ENCODE results near the gene LAMB4. TPM values are rescaled to one million over a fixed set of nuclear protein-coding genes. Genes with fewer than 3 reads are reported as not detected.

The LAMB4 gene
- total RNA-seq, 2 donors from 2014 or later = 0.85 TPM; not detected in 1

- no peaks in the 10 kb centered on the region for H3K36me3 ChIP-seq
- H3K27ac ChIP-seq = no peak overlapping the region
- H3K4me1 ChIP-seq (replicated peaks) = no peaks in the 10 kb centered on the region
- no peaks in the 10 kb centered on the region for H3K9me3 ChIP-seq
- intact Hi-C loops (cut with DNase I) = no loop called here
- H3K27me3 ChIP-seq (replicated peaks; ENCODE audit: insufficient read depth) = no peaks in the 10 kb centered on the region
- TF ChIP-seq CTCF (IDR thresholded peaks at IDR 0.05) = no peak
- no peak for TF ChIP-seq POLR2AphosphoS5 (IDR thresholded peaks at IDR 0.05)
- no peak for TF ChIP-seq POLR2A (IDR thresholded peaks at IDR 0.05)
- 80% methylated on average over 6 of the region's 6 CpGs for WGBS
- no peak for DNase-seq (ENCODE audit: low spot score)
- H3K4me3 ChIP-seq = no peak overlapping the region
These were observed 83.1 kb downstream of the LAMB4 start for GRCh38 chr7:108046952-108047506.

GRCh38 chr7:108045669-108046068 is 84.5 kb downstream of the LAMB4 start:
- intact Hi-C loops (cut with DNase I) = no loop called here
- Histone ChIP-seq H3K27me3 (replicated peaks; ENCODE audit: insufficient read depth) (no peaks in the 10 kb centered on the region), H3K27ac (no peak overlapping the region), H3K36me3 (no peaks in the 10 kb centered on the region), H3K9me3 (no peaks in the 10 kb centered on the region), H3K4me1 (replicated peaks) (no peaks in the 10 kb centered on the region), H3K4me3 (no peak overlapping the region)
- no peak for TF ChIP-seq POLR2AphosphoS5 (IDR thresholded peaks at IDR 0.05)
- TF ChIP-seq POLR2A (IDR thresholded peaks at IDR 0.05) = no peak
- no peak for TF ChIP-seq CTCF (IDR thresholded peaks at IDR 0.05)
- WGBS = 73% methylated on average over 1 of the region's 1 CpG
- no peak for DNase-seq (ENCODE audit: low spot score)

GRCh38 chr7:108045154-108045553 is 85.0 kb downstream of the LAMB4 start:
- H3K9me3 ChIP-seq = no peaks in the 10 kb centered on the region
- intact Hi-C loops (cut with DNase I) = no loop called here
- 30% methylated on average over 1 of the region's 1 CpG for WGBS
- H3K36me3 ChIP-seq = no peaks in the 10 kb centered on the region
- no peak for TF ChIP-seq CTCF (IDR thresholded peaks at IDR 0.05)
- no peak for TF ChIP-seq POLR2A (IDR thresholded peaks at IDR 0.05)
- no peak for TF ChIP-seq POLR2AphosphoS5 (IDR thresholded peaks at IDR 0.05)
- no peaks in the 10 kb centered on the region for H3K4me1 ChIP-seq (replicated peaks)
- DNase-seq (ENCODE audit: low spot score) = no peak
- H3K27me3 ChIP-seq (replicated peaks; ENCODE audit: insufficient read depth) = no peaks in the 10 kb centered on the region
- H3K4me3 ChIP-seq = no peak overlapping the region
- H3K27ac ChIP-seq = no peak overlapping the region

- DNase-seq (ENCODE audit: low spot score) = no peak
- Histone ChIP-seq H3K27ac (no peak overlapping the region), H3K36me3 (no peaks in the 10 kb centered on the region), H3K27me3 (replicated peaks; ENCODE audit: insufficient read depth) (no peaks in the 10 kb centered on the region), H3K9me3 (no peaks in the 10 kb centered on the region), H3K4me3 (no peak overlapping the region), H3K4me1 (replicated peaks) (no peaks in the 10 kb centered on the region)
- 90% methylated on average over 2 of the region's 2 CpGs for WGBS
- intact Hi-C loops (cut with DNase I) = no loop called here
- TF ChIP-seq POLR2AphosphoS5 (IDR thresholded peaks at IDR 0.05) (no peak), POLR2A (IDR thresholded peaks at IDR 0.05) (no peak), CTCF (IDR thresholded peaks at IDR 0.05) (no peak)
These were observed 85.8 kb downstream of the LAMB4 start for GRCh38 chr7:108044345-108044744.

GRCh38 chr7:108038986-108039385 is 91.2 kb downstream of the LAMB4 start:
- Histone ChIP-seq H3K4me1 (replicated peaks) (no peaks in the 10 kb centered on the region), H3K27ac (no peak overlapping the region), H3K9me3 (no peaks in the 10 kb centered on the region), H3K4me3 (no peak overlapping the region), H3K27me3 (replicated peaks; ENCODE audit: insufficient read depth) (no peaks in the 10 kb centered on the region), H3K36me3 (no peaks in the 10 kb centered on the region)
- intact Hi-C loops (cut with DNase I) = no loop called here
- TF ChIP-seq POLR2AphosphoS5 (IDR thresholded peaks at IDR 0.05) = no peak
- no peak for TF ChIP-seq CTCF (IDR thresholded peaks at IDR 0.05)
- TF ChIP-seq POLR2A (IDR thresholded peaks at IDR 0.05) = no peak
- DNase-seq (ENCODE audit: low spot score) = no peak

Measured in prostate gland (tissue), 2 donors.